ENCODE measurements around the gene LPCAT1.

LPCAT1 gene

GRCh38 chr5:1520791-1521453 lies 2.8 kb downstream of the LPCAT1 start:
- no peak for DNase-seq

- DNase-seq, result peak in 1 of 2 donors; percentile 4
Measured at GRCh38 chr5:1519631-1520210, 4.0 kb downstream of the LPCAT1 start.

GRCh38 chr5:1517838-1518237 lies 5.9 kb downstream of the LPCAT1 start:
- DNase-seq, result peak in 1 of 2 donors; percentile 12

- peak in 1 of 2 donors; percentile 23 for DNase-seq
Measured at GRCh38 chr5:1516615-1517601, 6.9 kb downstream of the LPCAT1 start.

GRCh38 chr5:1515921-1516571 lies 7.7 kb downstream of the LPCAT1 start:
- peak in 1 of 2 donors; percentile 36 for DNase-seq

- peak in 1 of 2 donors; percentile 11 for DNase-seq
Measured at GRCh38 chr5:1515311-1515920, 8.3 kb downstream of the LPCAT1 start.

- DNase-seq, result peak in 1 of 2 donors; percentile 7
Measured at GRCh38 chr5:1514819-1515310, 8.9 kb downstream of the LPCAT1 start.

- DNase-seq, result peak in 1 of 2 donors; percentile 9
Measured at GRCh38 chr5:1514027-1514818, 9.5 kb downstream of the LPCAT1 start.

GRCh38 chr5:1513326-1514026 lies 10.3 kb downstream of the LPCAT1 start:
- peak in 1 of 2 donors; percentile 30 for DNase-seq

- peak in 1 of 2 donors; percentile 9 for DNase-seq
Measured at GRCh38 chr5:1512541-1513291, 11.0 kb downstream of the LPCAT1 start.

- peak in 1 of 2 donors; percentile 11 for DNase-seq
Measured at GRCh38 chr5:1511651-1512540, 11.9 kb downstream of the LPCAT1 start.

GRCh38 chr5:1511048-1511447 lies 12.7 kb downstream of the LPCAT1 start:
- DNase-seq, result peak in 1 of 2 donors; percentile 46

- peak in 1 of 2 donors; percentile 10 for DNase-seq
Measured at GRCh38 chr5:1510631-1511030, 13.1 kb downstream of the LPCAT1 start.

- no peak for DNase-seq
Measured at GRCh38 chr5:1510151-1510561, 13.6 kb downstream of the LPCAT1 start.

GRCh38 chr5:1509346-1510085 lies 14.2 kb downstream of the LPCAT1 start:
- peak in 1 of 2 donors; percentile 5 for DNase-seq

- DNase-seq, result peak in 1 of 2 donors; percentile 7
Measured at GRCh38 chr5:1508659-1509290, 15.0 kb downstream of the LPCAT1 start.

GRCh38 chr5:1507961-1508658 lies 15.7 kb downstream of the LPCAT1 start:
- no peak for DNase-seq
